ENCODE results near the gene NAA60. TPM values are rescaled to one million over a fixed set of nuclear protein-coding genes. Genes with fewer than 3 reads are reported as not detected.
A peak's percentile ranks its signal among the peaks of the same experiment; 100 is the strongest.

Gene NAA60
- total and polyA plus RNA-seq, 2 of the 13 experiments (the other 11 are each of a cell fraction or from before 2014, with no cell fraction given), result 14.7 to 32.0 TPM

DNA sequence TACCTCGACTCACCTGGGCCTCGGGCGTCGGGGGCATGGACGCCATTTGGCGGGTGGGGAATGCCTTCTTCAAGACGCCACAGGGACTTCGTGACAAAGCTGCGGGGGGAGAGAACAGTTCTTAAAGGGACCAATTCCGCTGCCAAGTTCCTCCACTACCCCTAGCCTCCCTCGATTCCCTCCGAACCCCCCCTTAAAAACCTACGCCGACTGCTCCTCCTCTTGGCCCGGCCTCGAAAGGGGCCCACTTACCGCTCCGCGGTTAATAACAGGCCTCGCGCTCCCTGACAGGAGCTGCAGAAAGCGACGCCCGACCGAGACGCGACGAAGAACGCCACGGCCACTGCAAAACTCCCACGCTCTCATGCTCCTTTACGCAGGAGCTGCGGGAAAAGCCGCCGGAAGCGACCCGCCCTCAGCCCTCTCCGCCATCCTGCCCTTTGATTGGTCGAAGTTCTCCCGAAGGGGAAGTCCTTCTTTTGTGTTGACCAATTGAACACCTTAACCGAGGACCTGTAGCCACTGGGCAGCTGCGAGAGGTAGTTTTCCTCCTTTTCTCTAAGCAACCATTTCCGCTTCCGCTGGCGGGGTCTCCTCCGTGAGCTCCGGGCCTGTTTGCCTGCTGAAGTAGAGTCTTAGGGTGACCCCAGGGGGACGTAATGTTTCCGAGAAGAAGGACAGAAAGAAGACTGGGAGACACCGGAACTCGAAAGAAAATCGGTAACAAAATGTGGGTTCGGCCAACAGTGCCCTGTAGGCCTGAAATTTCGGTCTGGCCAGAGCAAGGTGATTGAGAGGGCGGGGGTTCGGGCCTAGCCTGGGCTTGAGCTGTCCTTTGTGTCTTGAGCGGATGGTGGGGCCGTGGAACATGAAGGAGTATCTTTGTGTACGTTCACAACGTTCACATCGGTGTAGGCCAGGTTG, at the start of gene NAA60, which contains the start of gene ZNF597 (continued):
- TF ChIP-seq, protein P1, sequence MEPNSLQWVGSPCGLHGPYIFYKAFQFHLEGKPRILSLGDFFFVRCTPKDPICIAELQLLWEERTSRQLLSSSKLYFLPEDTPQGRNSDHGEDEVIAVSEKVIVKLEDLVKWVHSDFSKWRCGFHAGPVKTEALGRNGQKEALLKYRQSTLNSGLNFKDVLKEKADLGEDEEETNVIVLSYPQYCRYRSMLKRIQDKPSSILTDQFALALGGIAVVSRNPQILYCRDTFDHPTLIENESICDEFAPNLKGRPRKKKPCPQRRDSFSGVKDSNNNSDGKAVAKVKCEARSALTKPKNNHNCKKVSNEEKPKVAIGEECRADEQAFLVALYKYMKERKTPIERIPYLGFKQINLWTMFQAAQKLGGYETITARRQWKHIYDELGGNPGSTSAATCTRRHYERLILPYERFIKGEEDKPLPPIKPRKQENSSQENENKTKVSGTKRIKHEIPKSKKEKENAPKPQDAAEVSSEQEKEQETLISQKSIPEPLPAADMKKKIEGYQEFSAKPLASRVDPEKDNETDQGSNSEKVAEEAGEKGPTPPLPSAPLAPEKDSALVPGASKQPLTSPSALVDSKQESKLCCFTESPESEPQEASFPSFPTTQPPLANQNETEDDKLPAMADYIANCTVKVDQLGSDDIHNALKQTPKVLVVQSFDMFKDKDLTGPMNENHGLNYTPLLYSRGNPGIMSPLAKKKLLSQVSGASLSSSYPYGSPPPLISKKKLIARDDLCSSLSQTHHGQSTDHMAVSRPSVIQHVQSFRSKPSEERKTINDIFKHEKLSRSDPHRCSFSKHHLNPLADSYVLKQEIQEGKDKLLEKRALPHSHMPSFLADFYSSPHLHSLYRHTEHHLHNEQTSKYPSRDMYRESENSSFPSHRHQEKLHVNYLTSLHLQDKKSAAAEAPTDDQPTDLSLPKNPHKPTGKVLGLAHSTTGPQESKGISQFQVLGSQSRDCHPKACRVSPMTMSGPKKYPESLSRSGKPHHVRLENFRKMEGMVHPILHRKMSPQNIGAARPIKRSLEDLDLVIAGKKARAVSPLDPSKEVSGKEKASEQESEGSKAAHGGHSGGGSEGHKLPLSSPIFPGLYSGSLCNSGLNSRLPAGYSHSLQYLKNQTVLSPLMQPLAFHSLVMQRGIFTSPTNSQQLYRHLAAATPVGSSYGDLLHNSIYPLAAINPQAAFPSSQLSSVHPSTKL (CRISPR knock-in tag; IDR thresholded peaks at IDR 0.05), result no peak
- no peak for TF ChIP-seq NFRKB (IDR thresholded peaks at IDR 0.05)
- TF ChIP-seq ZSCAN21 (CRISPR knock-in tag; IDR thresholded peaks at IDR 0.05; ENCODE audit: borderline replicate concordance), result no peak
- TF ChIP-seq ZNF614 (CRISPR knock-in tag; IDR thresholded peaks at IDR 0.05; ENCODE audit: borderline replicate concordance), result 0 out of 2 replicates have a peak, but pooled peaks have one; percentile 21
- TF ChIP-seq GRHL1 (CRISPR knock-in tag; conservative IDR thresholded peaks at IDR 0.05), result no peak
- 0 out of 2 replicates have a peak, but pooled peaks have one; percentile 40 for TF ChIP-seq FOXJ3 (CRISPR knock-in tag; IDR thresholded peaks at IDR 0.05; ENCODE audit: borderline replicate concordance)
- no peak for TF ChIP-seq NFKBIZ (CRISPR knock-in tag; IDR thresholded peaks at IDR 0.05)
- no peak for TF ChIP-seq ZNF496 (CRISPR knock-in tag; IDR thresholded peaks at IDR 0.05; ENCODE audit: insufficient replicate concordance)
- TF ChIP-seq SOX5 (CRISPR knock-in tag; IDR thresholded peaks at IDR 0.05; ENCODE audit: borderline replicate concordance), result no peak
- TF ChIP-seq, protein P2, sequence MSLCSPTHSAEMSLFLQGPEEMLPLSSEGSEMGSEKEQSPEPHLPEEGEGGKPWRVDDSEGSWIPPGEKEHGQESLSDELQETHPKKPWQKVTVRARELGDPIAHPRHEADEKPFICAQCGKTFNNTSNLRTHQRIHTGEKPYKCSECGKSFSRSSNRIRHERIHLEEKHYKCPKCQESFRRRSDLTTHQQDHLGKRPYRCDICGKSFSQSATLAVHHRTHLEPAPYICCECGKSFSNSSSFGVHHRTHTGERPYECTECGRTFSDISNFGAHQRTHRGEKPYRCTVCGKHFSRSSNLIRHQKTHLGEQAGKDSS (CRISPR knock-in tag; IDR thresholded peaks at IDR 0.05; ENCODE audit: borderline replicate concordance, low read depth), result no peak
- no peak for TF ChIP-seq ZNF256 (CRISPR knock-in tag; conservative IDR thresholded peaks at IDR 0.05)
- TF ChIP-seq, protein P3, sequence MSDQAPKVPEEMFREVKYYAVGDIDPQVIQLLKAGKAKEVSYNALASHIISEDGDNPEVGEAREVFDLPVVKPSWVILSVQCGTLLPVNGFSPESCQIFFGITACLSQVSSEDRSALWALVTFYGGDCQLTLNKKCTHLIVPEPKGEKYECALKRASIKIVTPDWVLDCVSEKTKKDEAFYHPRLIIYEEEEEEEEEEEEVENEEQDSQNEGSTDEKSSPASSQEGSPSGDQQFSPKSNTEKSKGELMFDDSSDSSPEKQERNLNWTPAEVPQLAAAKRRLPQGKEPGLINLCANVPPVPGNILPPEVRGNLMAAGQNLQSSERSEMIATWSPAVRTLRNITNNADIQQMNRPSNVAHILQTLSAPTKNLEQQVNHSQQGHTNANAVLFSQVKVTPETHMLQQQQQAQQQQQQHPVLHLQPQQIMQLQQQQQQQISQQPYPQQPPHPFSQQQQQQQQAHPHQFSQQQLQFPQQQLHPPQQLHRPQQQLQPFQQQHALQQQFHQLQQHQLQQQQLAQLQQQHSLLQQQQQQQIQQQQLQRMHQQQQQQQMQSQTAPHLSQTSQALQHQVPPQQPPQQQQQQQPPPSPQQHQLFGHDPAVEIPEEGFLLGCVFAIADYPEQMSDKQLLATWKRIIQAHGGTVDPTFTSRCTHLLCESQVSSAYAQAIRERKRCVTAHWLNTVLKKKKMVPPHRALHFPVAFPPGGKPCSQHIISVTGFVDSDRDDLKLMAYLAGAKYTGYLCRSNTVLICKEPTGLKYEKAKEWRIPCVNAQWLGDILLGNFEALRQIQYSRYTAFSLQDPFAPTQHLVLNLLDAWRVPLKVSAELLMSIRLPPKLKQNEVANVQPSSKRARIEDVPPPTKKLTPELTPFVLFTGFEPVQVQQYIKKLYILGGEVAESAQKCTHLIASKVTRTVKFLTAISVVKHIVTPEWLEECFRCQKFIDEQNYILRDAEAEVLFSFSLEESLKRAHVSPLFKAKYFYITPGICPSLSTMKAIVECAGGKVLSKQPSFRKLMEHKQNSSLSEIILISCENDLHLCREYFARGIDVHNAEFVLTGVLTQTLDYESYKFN (CRISPR knock-in tag; conservative IDR thresholded peaks at IDR 0.05), result no peak
- no peak for TF ChIP-seq ZNF101 (CRISPR knock-in tag; IDR thresholded peaks at IDR 0.05; ENCODE audit: borderline replicate concordance, low read depth)
- TF ChIP-seq ZFP62 (CRISPR knock-in tag; IDR thresholded peaks at IDR 0.05), result no peak
- no peak for TF ChIP-seq MTA3 (CRISPR knock-in tag; IDR thresholded peaks at IDR 0.05)
- TF ChIP-seq THAP11 (CRISPR knock-in tag; IDR thresholded peaks at IDR 0.05), result peak; percentile 63
- no peak for TF ChIP-seq PITX1 (CRISPR knock-in tag; IDR thresholded peaks at IDR 0.05)
- no peak for TF ChIP-seq CBX2 (IDR thresholded peaks at IDR 0.05; ENCODE audit: low read depth, low read length)
- no peak for TF ChIP-seq CBX2 (CRISPR knock-in tag; IDR thresholded peaks at IDR 0.05; ENCODE audit: low read depth)
- TF ChIP-seq ZNF282 (IDR thresholded peaks at IDR 0.05; ENCODE audit: partially characterized antibody), result no peak
